ENCODE measurements around the gene ELMO1.

DNA sequence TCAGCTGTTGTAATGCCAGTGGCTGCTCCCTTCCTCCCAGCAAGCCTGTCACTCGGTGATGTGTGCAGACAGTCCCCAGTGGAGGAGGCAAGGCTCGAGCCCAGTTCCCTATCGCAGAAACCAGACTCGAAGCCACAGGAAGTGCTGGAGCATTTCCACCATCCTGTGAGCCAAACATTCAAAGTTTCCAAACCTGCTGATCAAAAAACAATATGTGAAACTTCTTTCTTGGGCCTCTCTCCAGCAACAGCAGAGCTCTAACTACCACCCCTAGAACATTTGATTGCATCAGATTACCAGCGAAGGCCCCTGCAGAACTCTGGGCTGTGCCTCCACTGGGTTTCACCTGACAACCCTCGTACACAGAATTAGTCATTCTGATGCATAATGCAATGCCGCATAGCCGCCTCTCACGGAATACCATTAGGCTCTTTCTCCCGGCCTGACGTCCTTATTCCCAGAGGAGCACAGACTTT is 94.0 kb downstream of the ELMO1 start:
- TF ChIP-seq, protein P1, sequence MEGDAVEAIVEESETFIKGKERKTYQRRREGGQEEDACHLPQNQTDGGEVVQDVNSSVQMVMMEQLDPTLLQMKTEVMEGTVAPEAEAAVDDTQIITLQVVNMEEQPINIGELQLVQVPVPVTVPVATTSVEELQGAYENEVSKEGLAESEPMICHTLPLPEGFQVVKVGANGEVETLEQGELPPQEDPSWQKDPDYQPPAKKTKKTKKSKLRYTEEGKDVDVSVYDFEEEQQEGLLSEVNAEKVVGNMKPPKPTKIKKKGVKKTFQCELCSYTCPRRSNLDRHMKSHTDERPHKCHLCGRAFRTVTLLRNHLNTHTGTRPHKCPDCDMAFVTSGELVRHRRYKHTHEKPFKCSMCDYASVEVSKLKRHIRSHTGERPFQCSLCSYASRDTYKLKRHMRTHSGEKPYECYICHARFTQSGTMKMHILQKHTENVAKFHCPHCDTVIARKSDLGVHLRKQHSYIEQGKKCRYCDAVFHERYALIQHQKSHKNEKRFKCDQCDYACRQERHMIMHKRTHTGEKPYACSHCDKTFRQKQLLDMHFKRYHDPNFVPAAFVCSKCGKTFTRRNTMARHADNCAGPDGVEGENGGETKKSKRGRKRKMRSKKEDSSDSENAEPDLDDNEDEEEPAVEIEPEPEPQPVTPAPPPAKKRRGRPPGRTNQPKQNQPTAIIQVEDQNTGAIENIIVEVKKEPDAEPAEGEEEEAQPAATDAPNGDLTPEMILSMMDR (IDR thresholded peaks at IDR 0.05): no peak
- no peak for TF ChIP-seq POLR2A (IDR thresholded peaks at IDR 0.05; ENCODE audit: low read depth)
- peak; percentile 68 to 70 for TF ChIP-seq POLR2AphosphoS5 (IDR thresholded peaks at IDR 0.05)
- TF ChIP-seq EP300 (IDR thresholded peaks at IDR 0.05): no peak
